ENCODE measurements around the gene CYB5B. TPM values are rescaled to one million over a fixed set of nuclear protein-coding genes. Genes with fewer than 3 reads are reported as not detected.

Gene CYB5B
- total RNA-seq, 2 experiments from 2014 or later, result 83.0 to 184 TPM

GRCh38 chr16:69382421-69382820 lies 42.0 kb upstream of the CYB5B start:
- Histone ChIP-seq H3K9me3 (ENCODE audit: low read length) (0 out of 2 replicates have a peak, but pooled peaks cover 6% of the 10 kb centered on the region), H4K20me1 (ENCODE audit: insufficient read depth, low read length) (peaks cover 16% of the 10 kb centered on the region; the same call in 1 of the 2 replicates), H3K79me2 (ENCODE audit: insufficient read depth, low read depth, low read length) (peaks cover 55% of the 10 kb centered on the region), H3K4me1 (ENCODE audit: insufficient read depth, low read length, poor library complexity, severe bottlenecking) (peaks cover 27% of the 10 kb centered on the region), H3K9me2 (ENCODE audit: insufficient read depth, low read length) (no peaks in the 10 kb centered on the region), H3K4me3 (ENCODE audit: low read depth, low read length, poor library complexity, severe bottlenecking) (no peak overlapping the region), H3K4me2 (ENCODE audit: low read length) (no peak overlapping the region), H3K27ac (ENCODE audit: low read depth, low read length, poor library complexity, severe bottlenecking) (no peak overlapping the region), H2AFZ (ENCODE audit: low read length) (no peak overlapping the region), H3K36me3 (ENCODE audit: insufficient read depth, low read length) (peaks cover 70% of the 10 kb centered on the region)
- TF ChIP-seq EZH2phosphoT487 (IDR thresholded peaks at IDR 0.05; ENCODE audit: borderline replicate concordance, low read depth, low read length) (no peak), CTCF (conservative IDR thresholded peaks at IDR 0.05; ENCODE audit: low read length) (no peak)
- POLR2A ChIA-PET, result interaction anchor here (0.6 to 2.4 kb wide), 5 partner anchors 11 to 161 kb away, joined by 3 to 6 read pairs (median 3); no protein-coding TSS in a partner anchor
- DNase-seq (ENCODE audit: low spot score), result no peak
- CTCF ChIA-PET (ENCODE audit: unreplicated experiment), result no interaction called here
- intact Hi-C loops (cut with micrococcal nuclease; ENCODE audit: unreplicated experiment), result no loop called here
- BruUV-seq (replicated peaks), result no TSS peak

GRCh38 chr16:69384974-69385373 lies 39.4 kb upstream of the CYB5B start:
- peaks cover 27% of the 10 kb centered on the region for H3K4me1 ChIP-seq (ENCODE audit: insufficient read depth, low read length, poor library complexity, severe bottlenecking)
- peak overlapping the region; percentile 79 for H3K27ac ChIP-seq (ENCODE audit: low read depth, low read length, poor library complexity, severe bottlenecking)
- intact Hi-C loops (cut with micrococcal nuclease; ENCODE audit: unreplicated experiment), result loop anchor here (2.0 to 5.0 kb wide), 3 partner anchors 46 to 253 kb away; partner anchors contain the start of genes CHTF8, COG8, NIP7 and PDF
- H3K36me3 ChIP-seq (ENCODE audit: insufficient read depth, low read length), result peaks cover 46% of the 10 kb centered on the region
- H3K9me3 ChIP-seq (ENCODE audit: low read length), result 0 out of 2 replicates have a peak, but pooled peaks cover 6% of the 10 kb centered on the region
- CTCF ChIA-PET (ENCODE audit: unreplicated experiment), result no interaction called here
- peak overlapping the region; percentile 37; the same call in 1 of the 2 replicates for H2AFZ ChIP-seq (ENCODE audit: low read length)
- peaks cover 55% of the 10 kb centered on the region for H3K79me2 ChIP-seq (ENCODE audit: insufficient read depth, low read depth, low read length)
- H3K4me3 ChIP-seq (ENCODE audit: low read depth, low read length, poor library complexity, severe bottlenecking), result peak overlapping the region; percentile 97
- BruUV-seq (replicated peaks), result no TSS peak
- POLR2A ChIA-PET, result interaction anchor here (0.6 to 2.4 kb wide), 5 partner anchors 9 to 59 kb away, joined by 3 to 6 read pairs (median 4); no protein-coding TSS in a partner anchor
- peak; percentile 19 for DNase-seq (ENCODE audit: low spot score)
- TF ChIP-seq CTCF (conservative IDR thresholded peaks at IDR 0.05; ENCODE audit: low read length) (no peak), EZH2phosphoT487 (IDR thresholded peaks at IDR 0.05; ENCODE audit: borderline replicate concordance, low read depth, low read length) (no peak)
- no peaks in the 10 kb centered on the region for H3K9me2 ChIP-seq (ENCODE audit: insufficient read depth, low read length)
- H4K20me1 ChIP-seq (ENCODE audit: insufficient read depth, low read length), result peaks cover 16% of the 10 kb centered on the region; the same call in 1 of the 2 replicates
- H3K4me2 ChIP-seq (ENCODE audit: low read length), result peak overlapping the region; percentile 80

- Histone ChIP-seq H2AFZ (ENCODE audit: low read length) (peak overlapping the region; percentile 98), H3K79me2 (ENCODE audit: insufficient read depth, low read depth, low read length) (peaks cover 39% of the 10 kb centered on the region), H4K20me1 (ENCODE audit: insufficient read depth, low read length) (peaks cover 16% of the 10 kb centered on the region; the same call in 1 of the 2 replicates), H3K4me3 (ENCODE audit: low read depth, low read length, poor library complexity, severe bottlenecking) (peak overlapping the region; percentile 97), H3K4me1 (ENCODE audit: insufficient read depth, low read length, poor library complexity, severe bottlenecking) (peaks cover 27% of the 10 kb centered on the region), H3K9me2 (ENCODE audit: insufficient read depth, low read length) (no peaks in the 10 kb centered on the region), H3K27ac (ENCODE audit: low read depth, low read length, poor library complexity, severe bottlenecking) (no peak overlapping the region), H3K4me2 (ENCODE audit: low read length) (peak overlapping the region; percentile 45), H3K9me3 (ENCODE audit: low read length) (no peaks in the 10 kb centered on the region), H3K36me3 (ENCODE audit: insufficient read depth, low read length) (peaks cover 29% of the 10 kb centered on the region)
- no peak for TF ChIP-seq EZH2phosphoT487 (IDR thresholded peaks at IDR 0.05; ENCODE audit: borderline replicate concordance, low read depth, low read length)
- TF ChIP-seq CTCF (conservative IDR thresholded peaks at IDR 0.05; ENCODE audit: low read length), result no peak
- no peak for DNase-seq (ENCODE audit: low spot score)
- intact Hi-C loops (cut with micrococcal nuclease; ENCODE audit: unreplicated experiment), result loop anchor here (5.0 kb wide), 1 partner anchor 254 kb away; the partner anchor contains the start of genes CHTF8 and UTP4
- BruUV-seq (replicated peaks), result no TSS peak
- ChIA-PET CTCF (ENCODE audit: unreplicated experiment) (no interaction called here), POLR2A (interaction anchor here (1.2 kb wide), 1 partner anchor 10 kb away, joined by 4 read pairs; no protein-coding TSS in a partner anchor)
Measured at GRCh38 chr16:69386596-69386995, 37.8 kb upstream of the CYB5B start.

Data from OCI-LY7 (cell line).